Bronchial epithelial cell (primary cell): Measurements from ENCODE around the gene UNC5B. TPM values are rescaled to one million over a fixed set of nuclear protein-coding genes. Genes with fewer than 3 reads are reported as not detected.

Source experiments
- DNase-seq: peaks from one replicate; pipeline ENCODE4 v3.0.0-alpha.2; 2010; ENCODE audit warnings: low read depth
- FAIRE-seq: peaks from 2 replicates; lab custom pipeline; 2011; peaks lifted over from hg19 to GRCh38; lab: Jason Lieb, UNC
- H3K27me3 ChIP-seq: 2 replicates; pipeline ENCODE4 v1.5.1; 2011; ENCODE audit warnings: low read length; ENCODE audit not compliant: control insufficient read depth, insufficient read depth
- H3K36me3 ChIP-seq: 2 replicates; pipeline ENCODE4 v1.5.1; 2011; ENCODE audit warnings: low read length; ENCODE audit not compliant: control insufficient read depth, insufficient read depth
- H3K4me3 ChIP-seq: 2 replicates; pipeline ENCODE4 v1.5.1; 2011; ENCODE audit warnings: mild to moderate bottlenecking, low read depth, low read length, control low read depth
- CTCF ChIP-seq: IDR thresholded peaks from 2 replicates; pipeline ENCODE4 v1.5.1; 2011; ENCODE audit warnings: mild to moderate bottlenecking, moderate library complexity, low read length, control low read depth, inconsistent platforms; ENCODE audit not compliant: insufficient read depth, severe bottlenecking
- total RNA-seq: library from RNA; depleted of rRNA; stranded (reverse); fragments of >200 nt; gene quantifications from 2 replicates; pipeline ENCODE4 v1.2.1, GENCODE V29; 2014

The UNC5B gene
- total RNA-seq, 1 donor from 2014 or later = 36.6 TPM

GRCh38 chr10:71246591-71247413 lies 34.4 kb downstream of the UNC5B start:
- Histone ChIP-seq H3K4me3 (no peak overlapping the region), H3K36me3 (no peaks in the 10 kb centered on the region), H3K27me3 (no peaks in the 10 kb centered on the region)
- peak; percentile 99 for FAIRE-seq
- DNase-seq = peak; percentile 99
- no peak for TF ChIP-seq CTCF

GRCh38 chr10:71247414-71247705 lies 35.0 kb downstream of the UNC5B start:
- FAIRE-seq = no peak
- H3K36me3 ChIP-seq = no peaks in the 10 kb centered on the region
- DNase-seq = peak; percentile 77
- TF ChIP-seq CTCF = no peak
- H3K4me3 ChIP-seq = no peak overlapping the region
- no peaks in the 10 kb centered on the region for H3K27me3 ChIP-seq

GRCh38 chr10:71247804-71248203 lies 35.4 kb downstream of the UNC5B start:
- Histone ChIP-seq H3K36me3 (no peaks in the 10 kb centered on the region), H3K27me3 (no peaks in the 10 kb centered on the region), H3K4me3 (no peak overlapping the region)
- FAIRE-seq (no peak), DNase-seq (no peak)
- TF ChIP-seq CTCF = no peak

DNA sequence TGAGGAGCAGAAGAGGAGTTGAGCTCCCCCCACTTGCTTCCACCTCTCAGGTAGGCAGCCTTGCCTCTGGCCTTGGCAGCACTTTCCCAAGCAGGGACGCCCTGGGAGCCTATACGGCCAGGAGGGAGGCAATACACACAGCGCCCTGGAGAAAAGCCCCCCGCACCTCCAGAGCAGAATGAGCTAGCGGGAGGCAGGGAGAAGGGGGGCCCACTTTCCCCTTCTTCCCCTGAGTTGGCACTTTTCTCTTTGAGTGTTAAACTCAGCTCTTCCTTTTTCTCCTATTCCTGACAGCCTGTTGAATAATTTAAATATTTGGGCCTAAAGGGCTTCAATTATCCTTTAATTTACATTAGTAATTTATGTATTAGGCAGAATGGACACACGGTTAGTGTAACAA lies 35.8 kb downstream of the UNC5B start:
- FAIRE-seq = no peak
- no peak overlapping the region for H3K4me3 ChIP-seq
- DNase-seq = no peak
- H3K36me3 ChIP-seq = no peaks in the 10 kb centered on the region
- H3K27me3 ChIP-seq = no peaks in the 10 kb centered on the region
- TF ChIP-seq CTCF = no peak

GRCh38 chr10:71249996-71250395 lies 37.6 kb downstream of the UNC5B start:
- no peaks in the 10 kb centered on the region for H3K36me3 ChIP-seq
- DNase-seq (no peak), FAIRE-seq (no peak)
- TF ChIP-seq CTCF = no peak
- H3K4me3 ChIP-seq = no peak overlapping the region
- no peaks in the 10 kb centered on the region for H3K27me3 ChIP-seq

DNA sequence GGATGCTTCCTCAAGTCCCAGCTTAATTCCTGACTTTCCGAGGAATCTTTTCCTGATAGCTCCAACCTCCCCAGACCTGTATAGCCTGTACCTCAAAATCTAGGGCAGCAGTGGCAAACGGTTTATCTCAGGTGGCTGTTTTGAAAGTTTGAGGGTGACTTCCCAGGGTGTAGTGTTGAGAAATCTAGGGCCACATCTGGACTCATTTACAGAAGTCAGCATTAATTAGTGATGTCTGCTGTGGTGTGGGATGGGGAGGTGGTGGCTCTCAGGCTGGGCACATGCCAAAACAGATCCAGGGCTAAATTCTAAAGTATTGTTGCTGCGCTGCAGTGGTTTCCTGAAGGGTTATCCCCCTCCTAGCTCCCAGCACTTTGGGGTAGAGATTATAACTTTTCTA lies 38.0 kb downstream of the UNC5B start:
- no peak for TF ChIP-seq CTCF
- H3K4me3 ChIP-seq = no peak overlapping the region
- no peaks in the 10 kb centered on the region for H3K27me3 ChIP-seq
- FAIRE-seq (no peak), DNase-seq (no peak)
- no peaks in the 10 kb centered on the region for H3K36me3 ChIP-seq
